HG03175 (cell line): Measurements from ENCODE around the gene PLEKHA4.
"Not testable (repeated sequence)": the region's sequence is repeated elsewhere in the genome, so short reads cannot be mapped to it uniquely, and the experiment has no call there.

Experiments used
- ATAC-seq: cut with Tn5 transposase; IDR thresholded peaks from one replicate; pipeline ENCODE4 v1.9.1; 2021; ENCODE audit warnings: mild to moderate bottlenecking, moderate library complexity; ENCODE audit not compliant: unreplicated experiment

Gene PLEKHA4

GRCh38 chr19:48868114-48868886 is at the start of gene PLEKHA4:
Gene PLEKHA4 (minus strand): TSS chr19:48868617. CDS start chr19:48867620, 997 bp downstream.
- ATAC-seq, result no peak

- ATAC-seq, result no peak
These were observed 49.7 kb upstream of the PLEKHA4 start for GRCh38 chr19:48918071-48918470.

- no peak for ATAC-seq
These were observed 47.3 kb upstream of the PLEKHA4 start for GRCh38 chr19:48915757-48916156.

- ATAC-seq, result no peak
These were observed 45.8 kb upstream of the PLEKHA4 start for GRCh38 chr19:48914181-48914580.

- ATAC-seq, result no peak
These were observed 44.9 kb upstream of the PLEKHA4 start for GRCh38 chr19:48913114-48913889.

- ATAC-seq, result no peak
These were observed 42.4 kb upstream of the PLEKHA4 start for GRCh38 chr19:48910803-48911202.

GRCh38 chr19:48909424-48910077 is 41.1 kb upstream of the PLEKHA4 start:
- not testable (repeated sequence) for ATAC-seq

GRCh38 chr19:48907671-48908070 is 39.3 kb upstream of the PLEKHA4 start:
- no peak for ATAC-seq

GRCh38 chr19:48906324-48906723 is 37.9 kb upstream of the PLEKHA4 start:
- ATAC-seq, result no peak

- no peak for ATAC-seq
These were observed 37.2 kb upstream of the PLEKHA4 start for GRCh38 chr19:48905664-48906063.

GRCh38 chr19:48903788-48904187 is 35.4 kb upstream of the PLEKHA4 start:
- ATAC-seq, result not testable (repeated sequence)

GRCh38 chr19:48902291-48902690 is 33.9 kb upstream of the PLEKHA4 start:
- ATAC-seq, result not testable (repeated sequence)

- no peak for ATAC-seq
These were observed 32.3 kb upstream of the PLEKHA4 start for GRCh38 chr19:48900477-48901406.

- ATAC-seq, result peak; percentile 90
These were observed 31.5 kb upstream of the PLEKHA4 start, which contains the start of gene NUCB1 for GRCh38 chr19:48899781-48900476. Gene NUCB1 (plus strand): TSS chr19:48900312. CDS start chr19:48900797, 485 bp downstream.

- not testable (repeated sequence) for ATAC-seq
These were observed 31.0 kb upstream of the PLEKHA4 start for GRCh38 chr19:48899386-48899749.

- no peak for ATAC-seq
These were observed 28.8 kb upstream of the PLEKHA4 start for GRCh38 chr19:48897181-48897580.

GRCh38 chr19:48896191-48896720 is 27.8 kb upstream of the PLEKHA4 start:
- no peak for ATAC-seq

GRCh38 chr19:48895226-48895625 is 26.8 kb upstream of the PLEKHA4 start:
- ATAC-seq, result no peak

GRCh38 chr19:48890551-48890950 is 22.1 kb upstream of the PLEKHA4 start:
- no peak for ATAC-seq
